H54 (cell line): Measurements from ENCODE around the gene ARVCF.

Experiments
- DNase-seq: peaks from one replicate; pipeline ENCODE4 v3.0.0; 2011; ENCODE audit warnings: low spot score, mixed read lengths; ENCODE audit not compliant: insufficient read length
- FAIRE-seq: peaks from 3 replicates; lab custom pipeline; 2011; peaks lifted over from hg19 to GRCh38; lab: Jason Lieb, UNC
- POLR2A ChIP-seq: IDR thresholded peaks from 2 replicates; pipeline ENCODE4 v1.6.1; 2011; ENCODE audit warnings: low read depth, mild to moderate bottlenecking, low read length

ARVCF gene

GRCh38 chr22:20043057-20043996, 26.7 kb upstream of the ARVCF start:
- FAIRE-seq (no peak), DNase-seq (no peak)
- no peak for TF ChIP-seq POLR2A

GRCh38 chr22:20040327-20041200, 23.9 kb upstream of the ARVCF start:
- no peak for TF ChIP-seq POLR2A
- FAIRE-seq (no peak), DNase-seq (no peak)

- TF ChIP-seq POLR2A = no peak
- no peak for FAIRE-seq
- no peak for DNase-seq
These were observed 23.2 kb upstream of the ARVCF start for GRCh38 chr22:20039683-20040325.

GRCh38 chr22:20038574-20038973, 22.0 kb upstream of the ARVCF start:
- FAIRE-seq = no peak
- no peak for DNase-seq
- no peak for TF ChIP-seq POLR2A

- FAIRE-seq (no peak), DNase-seq (no peak)
- no peak for TF ChIP-seq POLR2A
These were observed 20.8 kb upstream of the ARVCF start for GRCh38 chr22:20037419-20037818.

- FAIRE-seq = no peak
These were observed 20.1 kb upstream of the ARVCF start for GRCh38 chr22:20036535-20037392.

GRCh38 chr22:20036084-20036482, 19.5 kb upstream of the ARVCF start:
- no peak for DNase-seq
- no peak for TF ChIP-seq POLR2A
- FAIRE-seq = no peak

More at GRCh38 chr22:20036535-20037392, 20.1 kb upstream of the ARVCF start:
- no peak for TF ChIP-seq POLR2A
- DNase-seq = no peak

- FAIRE-seq (no peak), DNase-seq (no peak)
- TF ChIP-seq POLR2A = no peak
These were observed 18.9 kb upstream of the ARVCF start for GRCh38 chr22:20035375-20036083.

GRCh38 chr22:20034143-20034542, 17.5 kb upstream of the ARVCF start:
- FAIRE-seq = no peak
- TF ChIP-seq POLR2A = no peak
- DNase-seq = no peak

- TF ChIP-seq POLR2A = no peak
- no peak for FAIRE-seq
- DNase-seq = no peak
These were observed 16.6 kb upstream of the ARVCF start for GRCh38 chr22:20033045-20033706.

GRCh38 chr22:20032407-20032991, 15.9 kb upstream of the ARVCF start:
- FAIRE-seq (no peak), DNase-seq (no peak)
- TF ChIP-seq POLR2A = no peak

- TF ChIP-seq POLR2A = no peak
- FAIRE-seq (no peak), DNase-seq (no peak)
These were observed 15.2 kb upstream of the ARVCF start for GRCh38 chr22:20031732-20032406.
